GM21576 (cell line): ENCODE measurements around the gene CD6.

Experiments used
- ATAC-seq: cut with Tn5 transposase; IDR thresholded peaks from one replicate; pipeline ENCODE4 v1.9.1; 2021; ENCODE audit warnings: mild to moderate bottlenecking, moderate library complexity; ENCODE audit not compliant: unreplicated experiment

The CD6 gene

DNA sequence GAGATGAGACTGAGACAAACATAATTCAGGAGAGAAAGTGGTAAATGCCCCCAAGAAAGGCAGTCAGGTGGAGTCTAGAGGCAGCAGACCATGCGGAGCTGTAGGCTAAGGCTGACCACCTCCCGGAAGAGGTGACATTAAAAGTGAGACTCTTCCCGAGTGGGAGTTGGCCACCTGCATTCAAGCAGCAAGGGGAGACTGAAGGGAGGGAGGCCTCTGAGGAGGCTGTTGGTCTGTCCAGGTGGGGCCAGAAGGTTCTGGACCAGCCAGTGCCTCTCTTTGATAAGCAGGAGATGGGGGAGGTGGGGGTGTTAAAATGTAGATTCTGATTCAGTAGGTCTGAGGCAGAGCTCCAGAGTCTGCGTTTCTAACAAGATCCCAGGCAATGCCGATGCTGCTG, 37.5 kb downstream of the CD6 start:
- no peak for ATAC-seq

DNA sequence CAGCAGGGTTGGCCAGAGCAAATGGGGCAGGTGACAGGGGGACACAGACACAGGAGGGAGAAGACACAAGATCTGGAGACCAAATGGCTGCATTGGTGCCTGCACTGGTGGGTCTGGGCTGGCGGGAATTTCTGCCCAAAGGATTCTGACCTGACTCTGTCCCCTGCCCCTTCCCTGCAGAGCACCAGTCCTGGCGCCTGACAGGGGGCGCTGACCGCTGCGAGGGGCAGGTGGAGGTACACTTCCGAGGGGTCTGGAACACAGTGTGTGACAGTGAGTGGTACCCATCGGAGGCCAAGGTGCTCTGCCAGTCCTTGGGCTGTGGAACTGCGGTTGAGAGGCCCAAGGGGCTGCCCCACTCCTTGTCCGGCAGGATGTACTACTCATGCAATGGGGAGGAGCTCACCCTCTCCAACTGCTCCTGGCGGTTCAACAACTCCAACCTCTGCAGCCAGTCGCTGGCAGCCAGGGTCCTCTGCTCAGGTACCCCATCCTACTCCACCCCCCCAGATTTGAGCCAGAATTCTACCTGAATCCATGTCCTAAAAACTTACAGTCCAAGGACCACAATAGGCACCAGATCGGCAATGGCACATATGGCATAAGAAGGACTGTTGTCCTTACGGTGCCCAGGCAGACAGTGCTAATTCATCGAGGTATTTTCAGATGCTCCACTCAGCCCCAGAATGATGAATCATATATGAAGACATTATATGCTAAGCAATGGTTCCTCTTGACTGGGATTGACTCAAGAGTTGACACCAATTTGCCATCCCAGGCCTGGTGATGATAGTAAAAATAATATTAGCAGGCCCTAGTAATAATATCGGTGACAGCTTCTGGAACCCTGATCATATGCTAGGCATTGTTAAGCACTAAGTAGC, 38.2 kb downstream of the CD6 start:
- no peak for ATAC-seq

DNA sequence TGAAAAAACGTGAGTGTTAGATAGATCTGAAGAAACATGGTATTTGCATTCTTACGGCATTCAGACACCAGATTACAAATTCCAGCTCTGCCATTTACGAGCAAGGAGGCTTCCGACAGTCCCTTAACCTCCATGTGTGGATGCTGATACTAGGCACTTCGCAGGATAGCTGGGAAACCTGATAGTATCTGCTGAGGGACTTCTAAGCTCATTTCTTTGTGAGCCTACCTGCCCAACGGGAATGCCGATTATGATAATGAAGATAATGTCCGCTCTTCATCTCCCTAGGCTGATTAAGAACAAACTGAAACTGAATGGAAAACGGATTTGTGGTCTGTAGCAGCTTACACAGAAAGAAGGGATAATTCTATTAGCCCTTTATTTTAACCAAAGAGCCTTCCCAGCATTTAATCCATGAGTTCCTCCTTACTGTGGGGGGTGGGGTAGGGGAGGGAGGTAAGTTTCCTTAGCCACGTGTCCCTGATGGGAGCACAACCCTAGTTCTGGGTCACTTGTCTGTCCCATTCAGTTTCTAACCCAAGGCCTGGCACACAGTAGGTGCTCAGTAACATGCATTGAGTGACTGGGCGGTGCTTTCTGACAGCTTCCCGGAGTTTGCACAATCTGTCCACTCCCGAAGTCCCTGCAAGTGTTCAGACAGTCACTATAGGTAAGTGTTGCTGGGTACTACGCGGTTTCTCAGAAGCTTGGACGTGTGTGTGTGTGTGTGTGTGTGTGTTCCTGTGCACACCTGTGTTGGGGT, 39.2 kb downstream of the CD6 start:
- no peak for ATAC-seq

DNA sequence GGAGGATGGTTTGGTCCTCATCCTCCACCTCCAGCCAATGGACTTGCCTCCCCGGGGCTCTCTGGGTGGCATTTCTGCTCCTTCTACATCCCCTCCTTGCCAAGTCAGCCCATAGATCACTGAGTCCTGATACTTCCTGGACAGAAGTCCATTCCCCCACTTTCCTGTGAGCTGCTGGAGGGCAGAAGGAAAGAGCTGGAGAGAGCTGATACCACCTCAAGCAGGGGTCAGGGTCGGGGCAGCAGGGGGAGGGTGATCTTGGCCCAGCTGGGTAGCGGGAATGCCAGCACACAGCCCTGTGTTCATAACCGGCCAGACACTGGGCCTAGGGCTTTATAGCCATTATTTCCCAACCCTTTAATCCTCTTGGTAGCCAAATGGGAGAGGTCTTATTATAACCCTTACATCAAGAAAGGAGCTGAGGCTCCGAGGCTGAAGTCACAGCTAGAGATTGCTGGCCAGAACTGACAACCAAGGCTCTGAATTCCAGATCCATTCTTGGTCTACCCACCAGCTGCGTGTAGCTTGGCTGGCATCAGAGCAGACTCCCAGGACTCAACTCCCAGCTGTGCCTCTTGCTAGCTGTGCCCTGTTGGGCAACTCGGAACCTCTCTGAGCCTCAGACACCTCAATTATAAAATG, 39.9 kb downstream of the CD6 start:
- no peak for ATAC-seq

DNA sequence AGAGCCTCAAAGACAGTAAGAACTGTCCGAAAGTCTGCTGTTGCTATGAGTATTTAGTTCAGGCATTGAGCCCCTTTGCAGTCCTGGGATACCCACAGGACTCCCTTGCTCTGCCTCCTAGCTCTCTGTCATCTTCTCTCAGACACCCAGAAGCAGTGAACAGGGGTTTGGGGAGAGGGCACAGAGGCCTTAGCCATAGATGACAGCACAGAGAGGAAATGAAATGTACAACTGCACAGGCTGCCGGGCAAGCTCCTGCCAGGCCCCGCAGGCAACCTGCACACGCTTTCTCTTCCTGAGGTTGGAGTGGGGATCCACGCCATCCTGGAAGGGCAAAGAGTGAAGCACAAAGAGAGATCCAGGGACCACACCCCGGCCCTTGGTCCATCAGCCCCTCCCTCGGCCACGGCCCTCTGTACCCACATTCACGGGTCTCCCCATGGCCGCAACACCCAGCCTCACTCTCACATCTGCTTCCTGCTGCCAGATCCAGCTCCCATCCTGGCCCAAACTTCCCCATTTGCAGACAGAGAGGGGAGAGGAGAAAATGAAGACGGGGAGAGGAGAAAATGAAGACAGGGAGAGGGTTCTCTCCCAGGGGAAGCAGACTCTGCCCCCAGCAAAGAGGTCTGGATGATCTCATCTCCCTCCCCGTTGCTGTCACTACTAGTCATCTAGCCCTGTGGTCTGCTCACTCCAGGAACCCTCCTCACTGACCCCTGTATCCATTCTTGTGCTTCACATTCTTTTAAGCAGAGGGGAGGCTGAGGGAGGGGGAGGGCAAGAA, 40.7 kb downstream of the CD6 start:
- ATAC-seq = no peak

DNA sequence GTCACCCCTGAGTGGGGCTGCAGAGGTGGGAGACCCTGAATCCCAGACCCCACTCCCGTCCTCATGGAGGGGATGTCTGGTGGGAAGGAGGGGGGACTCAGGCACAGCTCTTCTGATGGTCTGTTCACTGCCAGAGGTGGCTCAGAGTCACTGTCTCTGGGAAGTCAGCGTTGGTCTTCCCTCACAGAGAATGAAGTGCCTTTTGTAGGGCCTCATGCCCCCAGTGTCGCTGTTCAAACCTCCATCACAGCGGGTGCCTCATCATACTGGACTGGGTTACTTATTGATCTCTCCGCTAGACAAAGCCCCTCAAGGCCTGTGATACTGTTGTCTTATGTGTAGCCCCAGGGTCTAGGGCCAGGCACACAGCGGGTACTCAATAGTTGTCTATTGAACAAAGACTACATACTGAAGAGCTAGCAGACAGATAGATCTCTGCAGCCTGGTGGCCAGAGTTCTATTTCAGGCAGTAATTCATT, 41.3 kb downstream of the CD6 start:
- no peak for ATAC-seq

GRCh38 chr11:61018059-61018458, 46.6 kb downstream of the CD6 start:
- ATAC-seq = no peak

- ATAC-seq = no peak
Observed at GRCh38 chr11:61019037-61019831, 47.8 kb downstream of the CD6 start.

DNA sequence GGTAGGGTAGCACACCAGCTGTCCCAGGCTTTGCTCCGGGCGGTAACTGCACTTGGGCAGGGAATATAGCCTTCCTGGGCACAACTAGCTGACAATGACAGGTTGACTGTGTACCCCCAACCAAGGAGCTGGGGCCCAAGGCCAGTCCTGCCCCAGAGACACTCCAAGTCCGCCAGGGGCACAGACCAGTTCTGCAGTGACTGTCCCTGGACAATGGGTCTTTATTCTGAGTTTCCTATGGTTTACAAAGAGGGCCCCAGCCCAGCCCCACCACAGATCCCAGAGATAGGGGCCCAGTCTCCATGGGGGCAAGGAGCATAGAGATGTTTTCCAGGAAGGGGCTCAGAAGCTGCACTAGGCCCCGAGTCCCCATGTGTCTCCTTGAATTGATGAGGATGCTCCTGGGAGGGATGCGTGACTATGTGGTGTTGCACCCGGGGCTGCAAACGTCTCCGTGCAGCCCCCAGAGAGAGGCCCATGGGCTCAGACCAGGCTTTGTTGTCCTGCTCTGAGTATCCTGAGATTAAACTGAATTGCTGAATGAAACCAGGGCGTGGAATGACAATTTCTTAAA, 48.4 kb downstream of the CD6 start:
- no peak for ATAC-seq

GRCh38 chr11:61020551-61021235, 49.2 kb downstream of the CD6 start:
- no peak for ATAC-seq

DNA sequence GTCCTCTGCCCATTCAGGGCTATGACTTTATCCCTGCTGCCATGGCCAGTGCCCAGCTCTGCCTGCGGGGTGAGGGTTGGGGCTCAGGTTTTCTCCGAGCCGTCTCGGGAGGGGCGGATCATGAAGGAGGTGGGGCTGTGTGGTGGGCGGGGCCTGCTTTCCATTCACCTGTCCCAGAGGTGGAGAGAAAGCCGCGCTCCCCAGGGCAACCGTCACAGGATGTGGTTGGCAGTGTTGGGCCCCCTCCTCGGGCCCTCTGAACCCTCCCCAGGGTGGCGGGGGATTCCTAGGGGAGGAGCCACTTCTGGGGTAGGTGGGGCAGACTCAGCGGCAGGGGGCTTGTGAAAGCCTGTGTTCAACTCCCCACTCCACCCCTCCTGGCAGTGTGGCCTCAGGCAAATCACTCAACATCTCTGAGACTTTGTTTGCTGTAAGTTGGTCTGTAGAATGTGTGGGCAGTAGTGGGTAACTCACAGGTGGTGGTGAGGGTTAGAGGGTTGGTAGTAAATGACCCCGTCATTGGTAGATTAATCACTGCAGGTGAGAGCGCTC, 50.3 kb downstream of the CD6 start:
- no peak for ATAC-seq

DNA sequence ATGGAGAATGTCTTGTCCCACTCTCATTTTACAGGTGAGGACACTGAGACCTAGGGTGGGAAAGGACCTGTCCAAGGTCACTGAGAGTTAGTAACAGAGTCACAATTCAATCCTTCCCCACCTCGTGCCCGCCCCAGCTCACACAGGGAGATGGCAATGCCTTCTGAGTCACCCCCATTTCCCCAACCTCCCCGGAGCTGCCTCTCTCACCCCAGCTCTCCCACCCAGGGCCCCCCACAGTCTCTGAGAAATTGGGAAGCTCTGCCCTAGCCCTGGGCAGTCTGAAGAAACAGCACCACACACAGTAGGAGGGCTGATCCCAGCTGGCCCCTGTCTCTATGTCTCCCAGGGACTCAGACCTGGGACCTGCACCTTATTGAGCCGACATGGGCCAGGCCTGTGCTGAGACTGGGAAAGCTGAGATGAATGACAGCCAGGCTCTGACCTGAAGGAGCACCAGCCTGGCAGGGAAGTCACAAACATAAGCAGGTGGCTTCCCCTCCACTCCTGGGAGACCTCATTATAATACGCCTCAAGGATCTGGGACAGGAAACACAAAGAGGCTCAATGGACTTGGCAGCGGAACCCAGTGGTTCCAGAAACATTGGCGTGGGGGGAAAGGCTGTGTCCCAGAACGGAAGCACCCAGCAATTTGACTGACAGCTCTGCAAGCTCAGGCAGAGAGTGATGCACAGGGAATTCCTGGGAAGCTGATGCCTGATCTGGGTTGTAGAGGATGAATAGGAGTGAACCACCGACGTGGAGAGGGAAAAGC, 51.0 kb downstream of the CD6 start:
- ATAC-seq = no peak

- no peak for ATAC-seq
Observed at GRCh38 chr11:61023086-61023965, 51.8 kb downstream of the CD6 start.

DNA sequence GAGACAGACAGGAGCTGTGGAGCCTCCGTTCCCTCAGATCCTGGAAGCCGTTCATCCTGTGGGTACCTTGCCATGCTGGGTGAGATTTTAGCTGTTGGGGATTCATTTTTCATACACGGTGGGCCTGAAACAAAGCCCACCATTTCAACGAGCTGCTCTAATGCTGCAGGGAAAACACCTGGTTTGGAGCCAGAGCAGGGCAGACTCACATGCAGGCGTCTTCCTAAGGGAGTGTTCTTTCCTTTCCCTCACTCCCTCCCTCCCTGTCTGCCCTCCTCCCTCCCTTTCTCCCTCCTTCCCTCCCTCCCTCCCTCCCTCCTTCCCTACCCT, 52.5 kb downstream of the CD6 start:
- ATAC-seq = no peak

DNA sequence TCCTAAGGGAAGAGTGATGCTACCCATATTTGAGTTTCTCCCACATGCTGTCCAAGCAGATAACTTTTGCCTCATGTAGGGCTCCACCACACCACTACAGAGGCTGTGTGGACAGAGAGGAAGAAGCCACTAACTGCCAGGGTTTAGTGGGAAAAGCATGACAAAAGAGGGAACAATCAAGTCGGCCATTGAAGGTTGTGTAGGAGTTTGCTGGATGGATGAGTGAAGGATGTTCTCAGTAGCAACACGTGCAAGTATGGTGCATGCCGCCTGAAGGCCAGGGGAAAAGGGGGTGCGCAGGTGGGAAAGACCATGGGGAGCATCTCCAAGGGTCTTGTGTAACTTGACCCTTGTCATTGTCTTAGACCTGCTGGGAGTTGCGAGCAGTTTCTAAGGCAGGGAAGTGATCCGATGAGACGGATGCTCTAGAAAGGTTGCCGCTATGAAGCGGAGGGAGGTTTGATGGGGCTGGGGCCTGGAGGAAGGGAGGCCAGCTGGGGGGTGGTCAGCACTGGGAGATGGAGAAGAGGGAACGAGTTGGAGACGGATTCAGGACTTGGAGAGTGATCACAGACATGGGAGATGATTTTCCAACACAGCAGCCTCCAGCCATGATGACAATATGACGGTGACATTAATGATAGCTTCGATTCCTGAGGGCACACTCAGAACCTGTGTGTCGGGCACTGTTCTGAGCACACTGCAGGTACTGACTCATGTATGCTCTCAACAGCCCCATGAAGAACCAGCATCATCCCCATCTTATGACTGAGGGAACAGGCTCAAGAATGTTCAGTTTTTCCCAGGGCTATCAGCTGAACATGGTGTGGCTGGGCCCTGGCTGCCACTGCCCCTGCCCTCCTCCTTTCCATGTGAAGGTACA, 53.7 kb downstream of the CD6 start:
- ATAC-seq = no peak

DNA sequence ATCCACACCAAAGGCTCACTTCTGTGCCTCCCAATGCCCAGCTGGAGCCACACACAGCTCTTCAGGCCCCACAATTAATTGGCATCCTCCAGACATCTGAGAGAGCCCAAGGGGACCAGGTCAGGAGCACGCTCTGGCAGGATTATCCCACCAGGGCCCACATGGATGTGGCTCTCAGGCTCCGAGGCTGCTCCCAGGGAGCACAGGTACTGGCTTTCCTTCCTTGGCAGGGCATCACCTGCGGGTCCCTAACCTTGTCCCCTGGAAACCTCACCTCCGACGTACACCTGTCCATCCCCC, 54.3 kb downstream of the CD6 start:
- ATAC-seq = no peak
